ENCODE results near the gene NANS. TPM values are rescaled to one million over a fixed set of nuclear protein-coding genes. Genes with fewer than 3 reads are reported as not detected.

The NANS gene
- total RNA-seq, 2 donors from 2014 or later = 41.2 to 72.9 TPM

GRCh38 chr9:98021306-98022040 lies 35.1 kb upstream of the NANS start:
- H3K4me1 Mint-ChIP-seq (ENCODE audit: low read depth in 2 of 2) = peaks cover 0 to 4% of the 10 kb centered on the region in 2 donors
- no peaks in the 10 kb centered on the region for H3K27me3 Mint-ChIP-seq
- no peak overlapping the region for H3K4me3 Mint-ChIP-seq
- DNase-seq (ENCODE audit: low spot score) (no peak), ATAC-seq (peak in 1 of 2 donors; percentile 21)
- no peak overlapping the region for H3K27ac Mint-ChIP-seq
- no peaks in the 10 kb centered on the region for H3K9me3 Mint-ChIP-seq
- peaks cover 12% of the 10 kb centered on the region for H3K36me3 Mint-ChIP-seq

GRCh38 chr9:98022447-98022846 lies 34.1 kb upstream of the NANS start:
- ATAC-seq = no peak
- H3K27me3 Mint-ChIP-seq = no peaks in the 10 kb centered on the region
- peaks cover 0 to 4% of the 10 kb centered on the region in 2 donors for H3K4me1 Mint-ChIP-seq (ENCODE audit: low read depth in 2 of 2)
- no peaks in the 10 kb centered on the region for H3K9me3 Mint-ChIP-seq
- no peak for DNase-seq (ENCODE audit: low spot score)
- H3K27ac Mint-ChIP-seq = no peak overlapping the region
- no peak overlapping the region for H3K4me3 Mint-ChIP-seq
- H3K36me3 Mint-ChIP-seq = peaks cover 7% of the 10 kb centered on the region

GRCh38 chr9:98024702-98025101 lies 31.8 kb upstream of the NANS start:
- H3K9me3 Mint-ChIP-seq = no peaks in the 10 kb centered on the region
- H3K4me1 Mint-ChIP-seq (ENCODE audit: low read depth in 2 of 2) = peaks cover 0 to 4% of the 10 kb centered on the region in 2 donors
- ATAC-seq (no peak), DNase-seq (ENCODE audit: low spot score) (no peak)
- no peaks in the 10 kb centered on the region for H3K36me3 Mint-ChIP-seq
- H3K27me3 Mint-ChIP-seq = no peaks in the 10 kb centered on the region
- no peak overlapping the region for H3K27ac Mint-ChIP-seq
- no peak overlapping the region for H3K4me3 Mint-ChIP-seq

GRCh38 chr9:98031169-98031568 lies 25.4 kb upstream of the NANS start:
- Mint-ChIP-seq H3K27ac (no peak overlapping the region), H3K27me3 (peaks cover 0 to 2% of the 10 kb centered on the region in 2 donors), H3K9me3 (no peaks in the 10 kb centered on the region), H3K36me3 (no peaks in the 10 kb centered on the region), H3K4me3 (no peak overlapping the region), H3K4me1 (ENCODE audit: low read depth in 2 of 2) (peaks cover 7 to 9% of the 10 kb centered on the region in 2 donors)
- ATAC-seq = no peak
- DNase-seq (ENCODE audit: low spot score) = no peak

- Mint-ChIP-seq H3K27me3 (peaks cover 0 to 2% of the 10 kb centered on the region in 2 donors), H3K27ac (no peak overlapping the region), H3K4me1 (ENCODE audit: low read depth in 2 of 2) (peaks cover 7 to 9% of the 10 kb centered on the region in 2 donors), H3K4me3 (no peak overlapping the region), H3K9me3 (no peaks in the 10 kb centered on the region), H3K36me3 (no peaks in the 10 kb centered on the region)
- no peak for ATAC-seq
- DNase-seq (ENCODE audit: low spot score) = no peak
Observed at GRCh38 chr9:98031935-98032334, 24.6 kb upstream of the NANS start.

- H3K27me3 Mint-ChIP-seq = peaks cover 2 to 5% of the 10 kb centered on the region in 2 donors
- peak overlapping the region; percentile 27 for H3K4me3 Mint-ChIP-seq
- H3K4me1 Mint-ChIP-seq (ENCODE audit: low read depth in 2 of 2) = peaks cover 7 to 9% of the 10 kb centered on the region in 2 donors
- H3K27ac Mint-ChIP-seq = peak overlapping the region in 1 of 2 donors; percentile 20
- H3K9me3 Mint-ChIP-seq = no peaks in the 10 kb centered on the region
- peak; percentile 88 for ATAC-seq
- no peaks in the 10 kb centered on the region for H3K36me3 Mint-ChIP-seq
- DNase-seq (ENCODE audit: low spot score) = peak; percentile 90
Observed at GRCh38 chr9:98034593-98035546, 21.7 kb upstream of the NANS start.

GRCh38 chr9:98037357-98037756 lies 19.2 kb upstream of the NANS start:
- Mint-ChIP-seq H3K27me3 (peaks cover 8 to 11% of the 10 kb centered on the region in 2 donors), H3K36me3 (no peaks in the 10 kb centered on the region), H3K9me3 (no peaks in the 10 kb centered on the region), H3K4me3 (no peak overlapping the region), H3K27ac (peak overlapping the region in 1 of 2 donors; percentile 17), H3K4me1 (ENCODE audit: low read depth in 2 of 2) (peaks cover 7 to 9% of the 10 kb centered on the region in 2 donors)
- DNase-seq (ENCODE audit: low spot score) (no peak), ATAC-seq (no peak)

GRCh38 chr9:98038958-98039357 lies 17.6 kb upstream of the NANS start:
- DNase-seq (ENCODE audit: low spot score) = no peak
- no peaks in the 10 kb centered on the region for H3K9me3 Mint-ChIP-seq
- no peak for ATAC-seq
- H3K27ac Mint-ChIP-seq = no peak overlapping the region
- peaks cover 8 to 11% of the 10 kb centered on the region in 2 donors for H3K27me3 Mint-ChIP-seq
- peaks cover 7 to 9% of the 10 kb centered on the region in 2 donors for H3K4me1 Mint-ChIP-seq (ENCODE audit: low read depth in 2 of 2)
- no peaks in the 10 kb centered on the region for H3K36me3 Mint-ChIP-seq
- H3K4me3 Mint-ChIP-seq = no peak overlapping the region

- Mint-ChIP-seq H3K27ac (no peak overlapping the region), H3K9me3 (no peaks in the 10 kb centered on the region), H3K36me3 (no peaks in the 10 kb centered on the region), H3K4me3 (no peak overlapping the region), H3K4me1 (ENCODE audit: low read depth in 2 of 2) (peaks cover 3 to 4% of the 10 kb centered on the region in 2 donors), H3K27me3 (peaks cover 8 to 11% of the 10 kb centered on the region in 2 donors)
- no peak for ATAC-seq
- DNase-seq (ENCODE audit: low spot score) = no peak
Observed at GRCh38 chr9:98039607-98040017, 16.9 kb upstream of the NANS start.

- H3K27ac Mint-ChIP-seq = no peak overlapping the region
- no peak for DNase-seq (ENCODE audit: low spot score)
- H3K9me3 Mint-ChIP-seq = peaks cover 2% of the 10 kb centered on the region
- no peak overlapping the region for H3K4me3 Mint-ChIP-seq
- H3K27me3 Mint-ChIP-seq = peaks cover 6 to 11% of the 10 kb centered on the region in 2 donors
- H3K4me1 Mint-ChIP-seq (ENCODE audit: low read depth in 2 of 2) = peaks cover 3 to 5% of the 10 kb centered on the region in 2 donors
- ATAC-seq = no peak
- peaks cover 3% of the 10 kb centered on the region for H3K36me3 Mint-ChIP-seq
Observed at GRCh38 chr9:98040212-98040611, 16.3 kb upstream of the NANS start.

- DNase-seq (ENCODE audit: low spot score) (no peak), ATAC-seq (no peak)
- Mint-ChIP-seq H3K4me3 (no peak overlapping the region), H3K27me3 (peaks cover 6 to 11% of the 10 kb centered on the region in 2 donors), H3K9me3 (peaks cover 3% of the 10 kb centered on the region), H3K36me3 (peaks cover 16% of the 10 kb centered on the region), H3K27ac (no peak overlapping the region), H3K4me1 (ENCODE audit: low read depth in 2 of 2) (peaks cover 16 to 21% of the 10 kb centered on the region in 2 donors)
Observed at GRCh38 chr9:98043915-98044314, 12.6 kb upstream of the NANS start.

- ATAC-seq (peak; percentile 89 to 95), DNase-seq (ENCODE audit: low spot score) (no peak)
- H3K9me3 Mint-ChIP-seq = peaks cover 3% of the 10 kb centered on the region
- H3K4me3 Mint-ChIP-seq = peak overlapping the region; percentile 88
- H3K36me3 Mint-ChIP-seq = peaks cover 16% of the 10 kb centered on the region
- peak overlapping the region; percentile 82 to 87 for H3K27ac Mint-ChIP-seq
- H3K4me1 Mint-ChIP-seq (ENCODE audit: low read depth in 2 of 2) = peaks cover 19 to 21% of the 10 kb centered on the region in 2 donors
- H3K27me3 Mint-ChIP-seq = peaks cover 0 to 2% of the 10 kb centered on the region in 2 donors
Observed at GRCh38 chr9:98045234-98046179, 11.0 kb upstream of the NANS start.

GRCh38 chr9:98046180-98046543 lies 10.4 kb upstream of the NANS start:
- Mint-ChIP-seq H3K4me1 (ENCODE audit: low read depth in 2 of 2) (peaks cover 19 to 21% of the 10 kb centered on the region in 2 donors), H3K36me3 (peaks cover 16% of the 10 kb centered on the region), H3K4me3 (peak overlapping the region; percentile 88), H3K27me3 (no peaks in the 10 kb centered on the region), H3K27ac (peak overlapping the region; percentile 82 to 87), H3K9me3 (peaks cover 3% of the 10 kb centered on the region)
- DNase-seq (ENCODE audit: low spot score) = no peak
- no peak for ATAC-seq

Data from natural killer cell treated with Interleukin-12 subunit alpha and Interleukin-12 subunit beta and Interleukin-15 and Interleukin-18, amount 100 ng/mL, for 72 hours (primary cell).